Right atrium auricular region (tissue), 2 donors: ENCODE data around the gene LTBP3. TPM values are rescaled to one million over a fixed set of nuclear protein-coding genes. Genes with fewer than 3 reads are reported as not detected.
A peak's percentile ranks its signal among the peaks of the same experiment; 100 is the strongest.

ENCODE experiments used
- DNase-seq: peaks from one replicate; pipeline ENCODE4 v3.0.0-alpha.2; 2019; ENCODE audit warnings: low spot score
- H3K27ac ChIP-seq, 2 donors: fragments of 200-600 bp; sonication (generic); 1 replicate in 1 of 2; 2 replicates in 1 of 2; pipeline ENCODE4 v1.5.1; 2016 to 2019
- H3K27me3 ChIP-seq, 2 donors: fragments of 200-600 bp; sonication (generic); one replicate each; pipeline versions ENCODE4 v1.5.1 to v1.6.0; 2017 to 2019
- H3K36me3 ChIP-seq: fragments of 200-600 bp; sonication (generic); one replicate; pipeline ENCODE4 v1.5.1; 2016
- H3K4me1 ChIP-seq, 2 donors: fragments of 200-600 bp; sonication (generic); one replicate each; pipeline versions ENCODE4 v1.5.1 to v1.6.0; 2017 to 2019
- H3K4me3 ChIP-seq, 2 donors: fragments of 200-600 bp; sonication (generic); 1 replicate in 1 of 2; 2 replicates in 1 of 2; pipeline ENCODE4 v1.5.1; 2017 to 2019; ENCODE audit warnings: mild to moderate bottlenecking in 1 of 2, moderate library complexity in 1 of 2
- H3K9me3 ChIP-seq, 2 donors: fragments of 200-600 bp; sonication (generic); one replicate each; pipeline ENCODE4 v1.5.1; 2019
- CTCF ChIP-seq, 2 donors: fragments of 200-600 bp; sonication (generic); IDR thresholded peaks; one replicate each; pipeline ENCODE4 v1.5.1; 2019; ENCODE audit warnings: antibody characterized with exemption in 2 of 2
- total RNA-seq, 2 donors: library from RNA; depleted of rRNA; stranded (reverse); fragments of >200 nt; gene quantifications; one replicate each; pipeline ENCODE4 v1.1.0, GENCODE V29; 2016

Gene LTBP3
- total RNA-seq, 2 donors from 2014 or later, result 114 to 161 TPM

- peaks cover 0 to 35% of the 10 kb centered on the region in 2 donors for H3K4me1 ChIP-seq
- no peak for TF ChIP-seq CTCF (IDR thresholded peaks at IDR 0.05)
- no peaks in the 10 kb centered on the region for H3K27me3 ChIP-seq
- peak overlapping the region; percentile 97 to 100 for H3K27ac ChIP-seq
- no peak for DNase-seq
- H3K4me3 ChIP-seq, result peak overlapping the region; percentile 75 to 79
- peaks cover 35% of the 10 kb centered on the region for H3K36me3 ChIP-seq
- H3K9me3 ChIP-seq, result no peaks in the 10 kb centered on the region
Measured at GRCh38 chr11:65498727-65498976, 59.5 kb downstream of the LTBP3 start.

GRCh38 chr11:65498042-65498726 is 60.0 kb downstream of the LTBP3 start:
- H3K27ac ChIP-seq, result peak overlapping the region; percentile 97 to 100
- H3K27me3 ChIP-seq, result no peaks in the 10 kb centered on the region
- TF ChIP-seq CTCF (IDR thresholded peaks at IDR 0.05), result no peak
- peak overlapping the region; percentile 75 to 79 for H3K4me3 ChIP-seq
- H3K9me3 ChIP-seq, result no peaks in the 10 kb centered on the region
- peaks cover 30% of the 10 kb centered on the region for H3K36me3 ChIP-seq
- peaks cover 0 to 40% of the 10 kb centered on the region in 2 donors for H3K4me1 ChIP-seq
- DNase-seq, result peak; percentile 68

GRCh38 chr11:65497141-65498041 is 60.8 kb downstream of the LTBP3 start:
- H3K4me1 ChIP-seq, result peaks cover 0 to 48% of the 10 kb centered on the region in 2 donors

GRCh38 chr11:65496304-65497140 is 61.6 kb downstream of the LTBP3 start:
- DNase-seq, result no peak

More at GRCh38 chr11:65497141-65498041, 60.8 kb downstream of the LTBP3 start:
- peak in 1 of 2 donors; percentile 29 for TF ChIP-seq CTCF (IDR thresholded peaks at IDR 0.05)
- peak; percentile 99 for DNase-seq
- peak overlapping the region; percentile 75 to 79 for H3K4me3 ChIP-seq
- no peaks in the 10 kb centered on the region for H3K27me3 ChIP-seq
- peak overlapping the region; percentile 97 to 100 for H3K27ac ChIP-seq
- H3K36me3 ChIP-seq, result peaks cover 22% of the 10 kb centered on the region
- no peaks in the 10 kb centered on the region for H3K9me3 ChIP-seq

More at GRCh38 chr11:65496304-65497140, 61.6 kb downstream of the LTBP3 start:
- TF ChIP-seq CTCF (IDR thresholded peaks at IDR 0.05), result no peak
- Histone ChIP-seq H3K27me3 (no peaks in the 10 kb centered on the region), H3K27ac (peak overlapping the region; percentile 95 to 100), H3K36me3 (peaks cover 14% of the 10 kb centered on the region), H3K4me3 (peak overlapping the region; percentile 16 to 36), H3K4me1 (peaks cover 0 to 56% of the 10 kb centered on the region in 2 donors), H3K9me3 (no peaks in the 10 kb centered on the region)
